Limb (tissue), 2 donors: ENCODE measurements around the gene NRBF2.
"Not testable (repeated sequence)": the region's sequence is repeated elsewhere in the genome, so short reads cannot be mapped to it uniquely, and the experiment has no call there.

Source experiments
- DNase-seq, 2 donors: peaks; one replicate each; pipeline ENCODE4 v3.0.0-alpha.2; 2016; ENCODE audit errors: extremely low spot score in 2 of 2

The NRBF2 gene

GRCh38 chr10:63133056-63133820, at the start of gene NRBF2:
NRBF2 (plus strand) TSS chr10:63133328; CDS start chr10:63133471, 143 bp downstream.
- DNase-seq = peak; percentile 97 to 98

GRCh38 chr10:63083406-63083805, 49.7 kb upstream of the NRBF2 start:
- DNase-seq = not testable (repeated sequence)

GRCh38 chr10:63083904-63084689, 49.0 kb upstream of the NRBF2 start:
- DNase-seq = peak; percentile 51 to 87

- DNase-seq = no peak
Measured at GRCh38 chr10:63084690-63085382, 48.3 kb upstream of the NRBF2 start.

GRCh38 chr10:63093227-63093626, 39.9 kb upstream of the NRBF2 start:
- no peak for DNase-seq

GRCh38 chr10:63094405-63094804, 38.7 kb upstream of the NRBF2 start:
- DNase-seq = no peak

- no peak for DNase-seq
Measured at GRCh38 chr10:63094881-63095280, 38.2 kb upstream of the NRBF2 start.

GRCh38 chr10:63099734-63100133, 33.4 kb upstream of the NRBF2 start:
- DNase-seq = no peak

- not testable (repeated sequence) for DNase-seq
Measured at GRCh38 chr10:63101091-63101490, 32.0 kb upstream of the NRBF2 start.

GRCh38 chr10:63102279-63102883, 30.7 kb upstream of the NRBF2 start:
- DNase-seq = not testable (repeated sequence)

- not testable (repeated sequence) for DNase-seq
Measured at GRCh38 chr10:63103178-63103577, 29.9 kb upstream of the NRBF2 start.

- no peak for DNase-seq
Measured at GRCh38 chr10:63103971-63104409, 29.1 kb upstream of the NRBF2 start.

- DNase-seq = no peak
Measured at GRCh38 chr10:63105225-63106110, 27.7 kb upstream of the NRBF2 start.

GRCh38 chr10:63106111-63106755, 26.9 kb upstream of the NRBF2 start:
- DNase-seq = no peak

GRCh38 chr10:63107943-63108437, 25.1 kb upstream of the NRBF2 start:
- no peak for DNase-seq

- DNase-seq = no peak
Measured at GRCh38 chr10:63110940-63111339, 22.2 kb upstream of the NRBF2 start.

- DNase-seq = peak; percentile 52 to 57
Measured at GRCh38 chr10:63114031-63114814, 18.9 kb upstream of the NRBF2 start.

- DNase-seq = peak; percentile 50 to 71
Measured at GRCh38 chr10:63115732-63116383, 17.3 kb upstream of the NRBF2 start.
